Nephron progenitor cell (in vitro differentiated cells): ENCODE results near the gene SLK.

Experiments
- DNase-seq: peaks from one replicate; pipeline ENCODE4 v3.0.0; 2021
- H3K27ac Mint-ChIP-seq: 2 replicates; pipeline ENCODE4 v1.8.0; 2021; ENCODE audit warnings: mild to moderate bottlenecking, moderate library complexity, mixed read lengths
- H3K27me3 Mint-ChIP-seq: 2 replicates; pipeline ENCODE4 v1.8.0; 2021; ENCODE audit warnings: mild to moderate bottlenecking, low read depth, mixed read lengths; ENCODE audit not compliant: poor library complexity
- H3K36me3 Mint-ChIP-seq: 2 replicates; pipeline ENCODE4 v1.8.0; 2021; ENCODE audit warnings: low read depth, mixed read lengths
- H3K4me1 Mint-ChIP-seq: 2 replicates; pipeline ENCODE4 v1.8.0; 2021; ENCODE audit warnings: mixed read lengths
- H3K4me3 Mint-ChIP-seq: 2 replicates; pipeline ENCODE4 v1.8.0; 2021; ENCODE audit warnings: mild to moderate bottlenecking, moderate library complexity, mixed read lengths
- H3K9me3 Mint-ChIP-seq: 2 replicates; pipeline ENCODE4 v1.8.0; 2021; ENCODE audit warnings: mild to moderate bottlenecking, moderate library complexity, mixed read lengths
- CTCF ChIP-seq: fragments of 200-600 bp; sonication (generic); IDR thresholded peaks from 2 replicates; pipeline ENCODE4 v1.5.0; 2021; ENCODE audit warnings: antibody characterized with exemption

The SLK gene

GRCh38 chr10:103933557-103934121, 33.3 kb upstream of the SLK start:
- no peak overlapping the region for H3K4me3 Mint-ChIP-seq
- H3K4me1 Mint-ChIP-seq, result peaks cover 44% of the 10 kb centered on the region
- peaks cover 4% of the 10 kb centered on the region for H3K27me3 Mint-ChIP-seq
- no peaks in the 10 kb centered on the region for H3K9me3 Mint-ChIP-seq
- TF ChIP-seq CTCF, result no peak
- no peak overlapping the region for H3K27ac Mint-ChIP-seq
- no peaks in the 10 kb centered on the region for H3K36me3 Mint-ChIP-seq
- DNase-seq, result no peak

- TF ChIP-seq CTCF, result no peak
- Mint-ChIP-seq H3K4me1 (peaks cover 37% of the 10 kb centered on the region), H3K36me3 (no peaks in the 10 kb centered on the region), H3K27me3 (peaks cover 4% of the 10 kb centered on the region), H3K4me3 (no peak overlapping the region), H3K9me3 (no peaks in the 10 kb centered on the region), H3K27ac (no peak overlapping the region)
- DNase-seq, result no peak
Observed at GRCh38 chr10:103934308-103934707, 32.6 kb upstream of the SLK start.

GRCh38 chr10:103936022-103936421, 30.9 kb upstream of the SLK start:
- no peak for TF ChIP-seq CTCF
- Mint-ChIP-seq H3K4me3 (no peak overlapping the region), H3K27ac (no peak overlapping the region), H3K9me3 (no peaks in the 10 kb centered on the region), H3K36me3 (no peaks in the 10 kb centered on the region), H3K4me1 (peaks cover 30% of the 10 kb centered on the region), H3K27me3 (peaks cover 4% of the 10 kb centered on the region)
- DNase-seq, result no peak

- TF ChIP-seq CTCF, result no peak
- Mint-ChIP-seq H3K4me1 (peaks cover 7% of the 10 kb centered on the region), H3K4me3 (no peak overlapping the region), H3K27me3 (peaks cover 4% of the 10 kb centered on the region), H3K9me3 (no peaks in the 10 kb centered on the region), H3K36me3 (no peaks in the 10 kb centered on the region), H3K27ac (no peak overlapping the region)
- DNase-seq, result no peak
Observed at GRCh38 chr10:103939522-103939921, 27.4 kb upstream of the SLK start.

- Mint-ChIP-seq H3K4me3 (no peak overlapping the region), H3K36me3 (no peaks in the 10 kb centered on the region), H3K27ac (no peak overlapping the region), H3K9me3 (no peaks in the 10 kb centered on the region), H3K27me3 (peaks cover 2% of the 10 kb centered on the region), H3K4me1 (no peaks in the 10 kb centered on the region)
- DNase-seq, result no peak
- TF ChIP-seq CTCF, result no peak
Observed at GRCh38 chr10:103941801-103942200, 25.1 kb upstream of the SLK start.

GRCh38 chr10:103942866-103943265, 24.1 kb upstream of the SLK start:
- Mint-ChIP-seq H3K9me3 (no peaks in the 10 kb centered on the region), H3K4me3 (no peak overlapping the region), H3K36me3 (no peaks in the 10 kb centered on the region), H3K27ac (no peak overlapping the region), H3K4me1 (no peaks in the 10 kb centered on the region), H3K27me3 (peaks cover 5% of the 10 kb centered on the region)
- TF ChIP-seq CTCF, result no peak
- no peak for DNase-seq
